Smooth muscle cell (in vitro differentiated cells): ENCODE data around the gene GAPT. TPM values are rescaled to one million over a fixed set of nuclear protein-coding genes. Genes with fewer than 3 reads are reported as not detected.

Source experiments
- DNase-seq: peaks from one replicate; lab custom pipeline; 2025; ENCODE audit not compliant: unreplicated experiment; lab: John Stamatoyannopoulos, UW
- H2AFZ ChIP-seq: fragments of 200-600 bp; sonication (generic); 2 replicates; pipeline ENCODE4 v1.6.0; 2016; ENCODE audit warnings: antibody characterized with exemption, low read depth, mild to moderate bottlenecking
- H3F3A ChIP-seq: fragments of 200-600 bp; sonication (generic); 2 replicates; pipeline ENCODE4 v1.6.0; 2017; ENCODE audit warnings: antibody characterized with exemption, low read depth
- H3K27ac ChIP-seq: fragments of 200-600 bp; sonication (generic); 2 replicates; pipeline ENCODE4 v1.5.1; 2016; ENCODE audit warnings: low read depth, mild to moderate bottlenecking
- H3K27me3 ChIP-seq: fragments of 200-600 bp; sonication (generic); 2 replicates; pipeline ENCODE4 v1.6.1; 2016; ENCODE audit warnings: low read depth, mild to moderate bottlenecking
- H3K36me3 ChIP-seq: fragments of 200-600 bp; sonication (generic); 2 replicates; pipeline ENCODE4 v1.5.1; 2016; ENCODE audit warnings: low read depth
- H3K4me1 ChIP-seq: fragments of 200-600 bp; sonication (generic); 2 replicates; pipeline ENCODE4 v1.5.1; 2016; ENCODE audit warnings: low read depth
- H3K4me2 ChIP-seq: fragments of 200-600 bp; sonication (generic); 2 replicates; pipeline ENCODE4 v1.6.0; 2016; ENCODE audit warnings: mild to moderate bottlenecking
- H3K4me3 ChIP-seq: fragments of 200-600 bp; sonication (generic); 2 replicates; pipeline ENCODE4 v1.5.1; 2016; ENCODE audit warnings: mild to moderate bottlenecking
- H3K79me2 ChIP-seq: fragments of 200-600 bp; sonication (generic); 2 replicates; pipeline ENCODE4 v1.6.0; 2016; ENCODE audit warnings: low read depth, mild to moderate bottlenecking
- H3K9ac ChIP-seq: fragments of 200-600 bp; sonication (generic); 2 replicates; pipeline ENCODE4 v1.6.0; 2016; ENCODE audit warnings: low read depth
- H3K9me3 ChIP-seq: fragments of 200-600 bp; sonication (generic); replicated peaks from 2 replicates; pipeline ENCODE4 v1.5.1; 2016; ENCODE audit warnings: low read depth
- H4K20me1 ChIP-seq: fragments of 200-600 bp; sonication (generic); 2 replicates; pipeline ENCODE4 v1.6.0; 2016; ENCODE audit warnings: low read depth
- CTCF ChIP-seq: fragments of 200-600 bp; sonication (generic); IDR thresholded peaks from 2 replicates; pipeline ENCODE4 v1.5.1; 2017; ENCODE audit warnings: borderline replicate concordance, mild to moderate bottlenecking, antibody characterized with exemption; ENCODE audit not compliant: insufficient read depth, poor library complexity, severe bottlenecking
- WGBS: methylation state at CpG from one replicate; pipeline ENCODE4 v1.1.7; 2016; ENCODE audit warnings: low lambda C conversion rate; 5-methylcytosine and 5-hydroxymethylcytosine counted together
- polyA plus RNA-seq: library from polyadenylated mRNA; unstranded; fragments of >200 nt; fragmentation: Nextera tagmentation; extraction: Ambion mirVana; gene quantifications from 2 replicates; pipeline ENCODE4 v1.2.1, GENCODE V29; 2016
- total RNA-seq: library from RNA; depleted of rRNA; stranded (reverse); fragments of >200 nt; gene quantifications from 2 replicates; pipeline ENCODE4 v1.2.3, GENCODE V29; 2014

GAPT gene
- total and polyA plus RNA-seq, 2 experiments from 2014 or later = not detected

DNA sequence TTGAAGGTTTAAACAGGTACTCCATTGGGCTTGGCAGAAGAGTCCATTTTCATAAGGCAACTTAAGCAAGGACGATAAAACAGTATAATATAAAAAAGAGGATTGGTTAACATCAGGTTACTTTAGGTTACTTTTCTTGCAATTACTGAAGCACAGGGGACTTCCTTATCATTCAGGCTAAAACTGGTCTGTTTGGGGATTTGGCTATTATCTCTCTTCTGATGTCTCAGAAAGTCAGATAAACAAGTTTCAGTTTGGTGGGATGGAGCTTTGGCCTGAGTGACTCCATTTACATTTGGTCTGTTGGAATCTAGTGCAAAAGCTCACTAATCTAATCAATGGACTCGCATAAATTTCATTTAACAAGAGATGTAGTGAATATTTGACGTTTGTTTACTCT is 8.0 kb downstream of the GAPT start:
- Histone ChIP-seq H3F3A (no peaks in the 10 kb centered on the region), H3K9me3 (no peaks in the 10 kb centered on the region), H2AFZ (no peak overlapping the region), H3K79me2 (no peaks in the 10 kb centered on the region), H3K36me3 (no peaks in the 10 kb centered on the region), H3K27me3 (no peaks in the 10 kb centered on the region), H3K4me1 (no peaks in the 10 kb centered on the region), H4K20me1 (no peaks in the 10 kb centered on the region), H3K9ac (no peak overlapping the region), H3K4me3 (no peak overlapping the region), H3K4me2 (no peak overlapping the region), H3K27ac (no peak overlapping the region)
- 44% methylated on average over 3 of the region's 3 CpGs for WGBS
- no peak for TF ChIP-seq CTCF
- no peak for DNase-seq

DNA sequence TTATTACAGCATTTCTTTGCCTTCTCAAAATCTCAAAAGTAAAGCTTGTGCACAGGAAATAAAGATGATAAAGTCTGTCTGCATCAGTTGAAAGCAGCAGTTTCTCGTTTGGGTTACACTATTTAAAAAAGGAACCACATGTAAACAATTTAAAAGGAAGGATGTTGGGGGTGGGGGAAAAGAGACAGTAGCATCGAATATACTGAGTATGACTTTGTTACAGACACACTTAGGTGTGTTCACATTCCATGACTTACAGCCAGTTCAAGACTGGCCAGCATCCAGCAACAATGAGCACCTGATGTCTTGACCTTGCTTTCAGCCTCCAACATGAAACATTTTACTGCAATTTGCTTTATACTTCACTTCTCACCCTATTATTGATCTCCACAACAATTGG is 8.7 kb downstream of the GAPT start:
- no peaks in the 10 kb centered on the region for H3K9me3 ChIP-seq

GRCh38 chr5:58501778-58502417 is 10.7 kb downstream of the GAPT start:
- DNase-seq = no peak

More for the DNA sequence above, 8.7 kb downstream of the GAPT start:
- H3K4me3 ChIP-seq = no peak overlapping the region
- H4K20me1 ChIP-seq = no peaks in the 10 kb centered on the region
- no peaks in the 10 kb centered on the region for H3K36me3 ChIP-seq
- no peak for DNase-seq
- 32% methylated on average over 2 of the region's 2 CpGs for WGBS
- no peak for TF ChIP-seq CTCF
- no peak overlapping the region for H2AFZ ChIP-seq
- no peak overlapping the region for H3K9ac ChIP-seq
- no peaks in the 10 kb centered on the region for H3F3A ChIP-seq
- H3K27ac ChIP-seq = no peak overlapping the region
- no peaks in the 10 kb centered on the region for H3K79me2 ChIP-seq
- no peak overlapping the region for H3K4me2 ChIP-seq
- H3K4me1 ChIP-seq = no peaks in the 10 kb centered on the region
- H3K27me3 ChIP-seq = no peaks in the 10 kb centered on the region

More at GRCh38 chr5:58501778-58502417, 10.7 kb downstream of the GAPT start:
- Histone ChIP-seq H3K4me1 (no peaks in the 10 kb centered on the region), H3K27ac (no peak overlapping the region), H3K4me3 (no peak overlapping the region), H3K9me3 (no peaks in the 10 kb centered on the region), H3K9ac (no peak overlapping the region), H3K27me3 (no peaks in the 10 kb centered on the region), H2AFZ (no peak overlapping the region), H4K20me1 (no peaks in the 10 kb centered on the region), H3K79me2 (no peaks in the 10 kb centered on the region), H3K4me2 (no peak overlapping the region), H3K36me3 (no peaks in the 10 kb centered on the region), H3F3A (no peaks in the 10 kb centered on the region)
- no peak for TF ChIP-seq CTCF
- 82% methylated on average over 2 of the region's 2 CpGs for WGBS
